Midbrain (tissue), 1 donor: ENCODE results near the gene IST1.

Experiments used
- DNase-seq: peaks from one replicate; lab custom pipeline; 2025; lab: John Stamatoyannopoulos, UW

The IST1 gene

DNA sequence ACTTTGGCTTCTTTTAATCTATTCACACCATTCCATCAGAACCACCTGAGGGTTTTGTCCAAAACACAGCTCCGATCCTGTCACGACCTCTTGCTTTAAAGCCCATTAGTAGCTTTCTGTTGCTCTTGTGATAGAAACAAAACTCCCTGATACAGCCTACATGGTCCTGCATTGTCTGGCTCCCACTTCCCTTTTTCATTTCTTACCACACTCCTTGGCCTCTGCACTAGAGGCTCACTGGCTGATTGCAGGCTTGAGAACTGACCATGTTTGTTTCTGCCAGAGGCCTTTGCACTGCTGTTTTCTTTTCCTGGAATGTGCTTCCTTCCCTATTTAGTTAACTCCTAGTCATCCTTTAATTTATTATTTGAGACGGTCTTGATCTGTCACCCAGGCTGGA, 23.7 kb downstream of the IST1 start:
- no peak for DNase-seq

DNA sequence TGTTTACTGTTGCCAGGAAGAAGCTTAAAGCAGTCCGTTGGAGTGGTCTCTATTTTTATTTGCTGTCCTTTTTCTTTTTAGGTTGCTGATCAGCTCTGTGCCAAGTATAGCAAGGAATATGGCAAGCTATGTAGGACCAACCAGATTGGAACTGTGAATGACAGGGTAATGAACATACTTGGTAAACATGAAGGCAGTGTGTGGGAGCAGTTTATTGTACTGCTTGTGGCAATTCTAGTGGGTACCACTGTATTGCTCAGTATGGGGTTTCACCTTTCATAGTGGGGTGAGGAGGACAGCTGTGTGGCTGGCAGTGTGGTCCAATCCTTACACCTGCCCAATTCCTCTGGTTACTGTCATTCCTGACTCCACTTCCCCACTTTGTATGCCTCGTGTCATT, 25.3 kb downstream of the IST1 start:
- no peak for DNase-seq

DNA sequence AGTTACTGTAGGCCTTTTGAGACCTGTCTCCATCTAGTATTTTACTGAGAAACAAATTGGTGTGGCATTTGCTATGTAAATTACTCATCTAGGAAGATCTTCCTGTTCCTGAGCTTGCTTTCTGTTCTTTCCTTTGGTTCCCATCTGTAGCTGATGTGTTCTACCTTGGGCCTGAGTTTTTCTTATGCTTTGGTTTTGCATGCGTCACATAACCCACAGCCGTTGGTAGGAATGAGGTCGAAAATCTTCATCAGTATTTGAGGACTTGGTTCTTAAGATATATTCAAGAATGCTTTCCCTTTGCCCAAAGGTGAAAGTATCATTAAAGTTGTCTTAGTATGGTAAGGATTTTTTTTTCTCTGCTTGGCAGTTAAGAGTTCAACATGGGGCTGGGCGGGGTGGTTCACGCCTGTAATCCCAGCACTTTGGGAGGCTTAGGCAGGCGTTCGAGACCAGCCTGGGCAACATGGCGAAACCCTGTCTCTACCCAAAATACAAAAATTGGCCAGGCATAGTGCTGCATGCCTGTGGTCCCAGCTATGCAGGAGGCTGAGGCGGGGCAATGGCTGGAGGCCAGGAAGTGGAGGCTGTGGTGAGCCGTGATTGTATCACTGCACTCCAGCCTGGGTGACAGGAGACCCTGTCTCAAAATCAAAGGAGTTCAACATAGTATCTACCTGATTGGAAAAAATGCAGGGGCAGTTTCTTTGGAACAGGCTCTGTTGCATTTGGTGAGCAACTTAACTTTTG, 28.8 kb downstream of the IST1 start:
- no peak for DNase-seq

DNA sequence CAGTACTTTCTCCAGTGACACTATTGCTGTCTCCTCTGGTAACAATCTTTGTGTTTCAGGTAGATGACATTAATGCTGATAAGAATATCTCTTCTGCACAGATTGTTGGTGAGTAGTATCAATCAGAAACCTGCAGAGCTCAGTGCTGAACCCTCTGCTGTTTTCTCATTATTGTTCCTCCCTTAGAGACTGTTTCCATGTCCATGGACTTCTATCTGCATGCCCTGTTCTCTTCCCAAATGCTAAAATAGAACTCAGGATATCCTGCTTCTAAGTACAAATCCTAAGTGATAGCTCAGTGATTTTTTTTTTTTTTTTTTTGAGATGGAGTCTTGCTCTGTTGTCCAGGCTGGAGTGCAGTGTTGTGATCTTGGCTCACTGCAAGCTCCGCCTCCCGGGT, 29.4 kb downstream of the IST1 start:
- DNase-seq = no peak

DNA sequence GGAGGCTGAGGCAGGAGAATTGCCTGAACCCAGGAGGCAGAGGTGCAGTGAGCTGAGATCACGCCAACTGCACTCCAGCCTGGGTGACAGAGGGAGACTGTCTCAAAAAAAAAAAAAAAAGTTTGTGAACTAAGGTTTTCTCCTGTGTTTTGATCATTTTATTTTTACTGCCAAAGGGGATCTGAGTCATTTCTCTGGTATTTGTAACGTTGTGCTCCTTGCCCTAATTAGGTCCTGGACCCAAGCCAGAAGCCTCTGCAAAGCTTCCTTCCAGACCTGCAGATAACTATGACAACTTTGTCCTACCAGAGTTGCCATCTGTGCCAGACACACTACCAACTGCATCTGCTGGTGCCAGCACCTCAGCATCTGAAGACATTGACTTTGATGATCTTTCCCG, 32.1 kb downstream of the IST1 start:
- no peak for DNase-seq

DNA sequence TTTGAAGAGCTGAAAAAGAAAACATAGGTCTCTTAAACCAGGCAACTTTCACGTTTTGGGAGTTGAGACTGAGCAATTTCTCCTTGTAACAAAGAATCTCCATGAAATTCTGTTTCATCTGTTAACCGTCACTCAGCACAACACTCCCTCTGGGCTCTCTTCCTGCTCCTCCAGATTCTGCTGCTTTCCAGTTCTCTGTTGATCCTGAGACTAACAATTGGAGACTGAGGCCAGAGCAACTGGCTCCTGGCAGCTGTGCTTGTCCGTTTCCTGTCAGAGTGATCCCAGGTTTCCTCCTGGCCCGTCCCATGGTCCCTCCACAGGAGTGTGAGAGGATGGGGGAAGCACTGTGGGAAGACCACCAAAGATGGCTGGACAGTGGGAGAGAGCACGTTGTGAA, 32.5 kb downstream of the IST1 start:
- no peak for DNase-seq

DNA sequence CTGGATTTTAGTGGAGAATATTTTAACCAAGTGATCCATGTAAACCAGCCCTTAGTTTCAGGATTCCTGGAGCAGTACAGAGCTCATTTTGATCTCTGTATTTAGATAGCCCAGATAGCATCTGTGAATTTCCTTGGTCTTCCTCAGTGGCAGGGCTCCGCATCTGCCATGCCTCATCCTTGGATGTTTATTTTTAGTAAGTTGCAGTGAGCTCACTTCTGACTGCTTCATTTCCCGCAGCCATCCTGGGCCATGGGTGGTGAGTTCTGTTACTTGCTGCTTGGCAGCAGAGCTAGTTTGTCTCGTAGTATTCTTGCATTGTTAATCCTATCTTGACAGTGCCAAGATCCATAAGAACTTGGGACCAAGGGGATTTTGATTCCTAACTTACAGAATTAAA, 33.7 kb downstream of the IST1 start:
- DNase-seq = no peak

DNA sequence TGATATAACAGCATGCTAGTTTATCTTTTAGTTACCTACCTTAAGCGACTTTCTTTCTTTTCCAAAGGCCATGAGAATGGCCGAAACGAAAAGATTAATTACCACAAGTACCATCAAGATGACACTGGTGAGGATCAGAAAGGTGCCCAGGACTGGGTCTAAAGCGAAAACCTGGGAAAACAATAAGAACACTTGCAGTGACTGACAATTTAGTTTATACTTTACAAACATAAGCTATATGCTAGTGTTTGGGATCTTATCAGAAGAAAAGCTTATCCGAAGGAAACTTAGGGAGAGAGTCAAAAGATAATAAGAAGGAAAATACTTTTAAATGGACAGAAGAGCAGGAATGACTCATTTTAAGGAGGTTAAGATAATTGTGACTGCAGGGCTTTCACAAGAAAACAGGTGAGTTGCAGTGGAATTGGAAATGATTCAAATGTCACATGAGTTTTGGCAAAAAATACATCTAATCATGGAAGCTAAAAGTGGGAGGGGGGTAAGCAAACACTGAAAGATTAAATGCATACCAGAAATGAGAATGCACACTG, 34.8 kb downstream of the IST1 start:
- DNase-seq = no peak

DNA sequence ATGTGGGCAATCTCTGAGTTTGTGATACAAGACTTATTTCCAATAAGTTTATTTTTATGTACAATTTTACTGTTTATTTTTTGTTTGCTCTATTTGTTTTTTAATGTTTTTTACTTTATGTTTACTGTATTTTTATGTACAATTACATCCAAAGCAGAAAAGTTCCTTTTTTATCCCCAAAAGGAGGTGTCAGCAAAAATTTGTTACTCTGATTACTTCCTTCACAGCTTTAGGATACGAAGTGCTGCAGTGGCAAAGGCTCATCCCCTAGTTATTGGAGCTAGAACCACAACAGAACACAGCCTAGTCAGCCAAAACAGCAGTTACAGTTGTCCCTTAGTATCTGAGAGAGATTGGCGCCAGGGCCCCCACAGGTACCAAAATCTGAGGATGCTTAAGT, 35.7 kb downstream of the IST1 start:
- no peak for DNase-seq

DNA sequence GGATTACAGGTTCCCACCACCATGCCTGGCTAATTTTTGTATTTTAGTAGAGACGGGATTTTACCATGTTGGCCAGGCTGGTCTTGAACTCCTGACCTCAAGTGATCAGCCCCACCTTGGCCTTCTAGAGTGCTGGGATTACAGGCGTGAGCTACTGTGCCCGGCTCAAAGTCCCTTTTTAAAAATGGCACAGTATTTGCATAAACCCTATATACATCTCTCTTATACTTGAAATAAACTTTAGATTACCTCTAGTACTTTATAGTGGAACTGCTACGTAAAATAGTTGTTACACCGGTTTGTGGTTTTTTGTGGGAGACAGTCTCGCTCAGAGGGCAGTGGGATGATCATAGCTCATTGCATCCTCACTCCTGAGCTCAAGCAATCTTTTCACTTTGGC, 36.3 kb downstream of the IST1 start:
- DNase-seq = no peak

DNA sequence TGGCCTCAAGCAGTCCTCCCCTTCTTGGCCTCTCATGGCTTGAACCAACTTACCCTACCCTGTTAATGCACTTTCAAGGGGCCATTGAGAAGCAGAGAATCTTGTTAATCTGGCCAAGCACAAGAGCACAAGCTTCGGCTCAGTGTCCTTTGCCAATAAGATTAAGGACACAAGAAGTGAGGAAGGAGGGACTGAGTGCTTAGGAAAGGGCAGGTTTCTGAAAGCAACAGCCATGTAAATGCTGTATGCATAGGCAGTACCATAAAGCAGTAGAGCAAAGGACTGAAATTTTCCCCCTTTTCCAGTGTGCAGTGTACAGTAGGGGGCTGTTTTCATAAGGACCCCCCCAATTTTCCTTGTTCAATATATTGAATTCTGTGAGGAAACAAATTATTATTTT, 37.7 kb downstream of the IST1 start:
- DNase-seq = no peak

DNA sequence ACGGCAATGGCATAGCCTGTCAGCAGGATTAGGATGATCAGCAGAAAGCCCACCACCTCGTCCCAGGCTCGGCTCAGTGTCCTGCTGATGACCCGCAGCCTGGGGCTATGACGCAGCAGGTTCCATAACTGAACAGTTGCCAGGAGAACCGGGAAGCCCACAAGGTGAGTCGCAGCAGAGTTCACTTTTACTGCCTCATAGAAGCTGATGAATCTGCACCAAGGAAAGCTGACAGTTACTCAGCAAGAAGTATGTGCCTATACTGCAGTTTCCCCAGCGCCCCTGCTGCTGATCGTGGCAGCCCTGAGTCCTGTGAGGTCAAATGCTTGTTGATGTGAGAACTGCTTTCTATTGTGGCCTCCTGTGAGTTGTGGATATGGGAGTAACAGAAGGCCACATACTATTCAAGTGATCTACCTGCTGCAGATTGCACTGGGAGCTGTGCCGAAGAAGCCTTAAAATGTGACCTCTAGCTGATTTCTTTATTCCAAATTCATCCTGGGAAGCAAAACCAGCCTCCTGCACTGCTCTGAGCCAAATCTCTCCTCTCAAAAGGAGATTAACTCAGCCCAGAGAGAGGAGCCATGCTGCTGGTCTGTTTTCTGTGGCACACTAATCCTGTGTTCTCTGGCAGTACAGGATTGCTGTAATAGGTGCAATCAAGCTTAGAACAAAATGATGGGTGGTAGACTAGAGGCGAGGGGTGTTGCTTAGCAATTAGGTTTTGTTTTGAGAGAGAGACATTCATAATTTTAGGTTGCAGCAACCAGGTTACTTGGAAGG, 38.8 kb downstream of the IST1 start:
- no peak for DNase-seq

DNA sequence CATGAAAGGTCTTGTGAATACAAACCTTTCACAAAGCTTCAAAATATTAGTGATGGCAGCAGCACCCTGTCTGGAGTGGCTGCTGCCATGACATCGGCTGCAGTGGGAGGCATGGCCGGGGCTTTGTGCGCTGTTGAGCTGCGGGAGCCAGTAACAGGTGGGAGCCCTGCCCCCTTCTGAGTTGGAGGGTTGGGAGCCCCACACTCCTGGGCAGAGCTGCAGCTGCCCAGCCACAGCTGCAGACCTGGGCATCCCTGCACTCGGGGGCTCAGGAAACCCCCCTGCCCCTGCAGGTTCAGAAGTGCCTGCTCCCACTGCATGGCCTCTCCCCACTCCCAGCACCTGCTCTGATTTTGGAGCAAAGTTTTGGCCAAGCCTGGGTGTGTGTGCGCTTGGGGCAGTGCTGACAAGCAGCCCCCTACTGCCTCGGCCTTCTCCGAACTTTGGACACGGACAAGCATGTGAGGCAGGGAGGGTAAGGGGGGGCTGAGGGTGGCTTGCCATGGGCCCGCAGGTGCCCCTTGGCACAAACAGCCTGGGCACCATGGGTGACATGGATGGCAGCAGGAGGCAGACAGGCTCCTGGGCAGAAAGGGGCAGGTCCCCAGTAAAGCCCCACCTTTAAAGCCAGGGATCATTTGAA, 42.7 kb downstream of the IST1 start:
- DNase-seq = no peak

DNA sequence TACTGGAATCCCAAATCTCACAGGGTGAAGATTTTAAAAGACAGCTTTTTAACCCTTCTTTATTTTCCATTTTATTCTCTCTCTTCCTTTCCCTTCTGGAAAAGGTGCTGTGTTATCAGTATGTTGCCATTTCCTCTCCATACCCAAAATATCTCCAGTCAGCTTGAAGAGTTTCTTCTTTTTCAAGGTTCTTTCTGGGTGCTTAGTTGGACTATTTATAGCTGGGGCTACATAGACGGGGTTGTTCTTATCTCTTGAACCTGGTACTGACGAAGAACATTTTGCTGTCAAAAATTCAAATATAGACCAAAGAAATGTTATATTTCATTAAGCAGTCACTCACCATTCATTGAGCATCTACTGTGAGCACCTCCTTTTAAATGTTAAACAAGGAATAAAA, 48.6 kb downstream of the IST1 start:
- DNase-seq = no peak

DNA sequence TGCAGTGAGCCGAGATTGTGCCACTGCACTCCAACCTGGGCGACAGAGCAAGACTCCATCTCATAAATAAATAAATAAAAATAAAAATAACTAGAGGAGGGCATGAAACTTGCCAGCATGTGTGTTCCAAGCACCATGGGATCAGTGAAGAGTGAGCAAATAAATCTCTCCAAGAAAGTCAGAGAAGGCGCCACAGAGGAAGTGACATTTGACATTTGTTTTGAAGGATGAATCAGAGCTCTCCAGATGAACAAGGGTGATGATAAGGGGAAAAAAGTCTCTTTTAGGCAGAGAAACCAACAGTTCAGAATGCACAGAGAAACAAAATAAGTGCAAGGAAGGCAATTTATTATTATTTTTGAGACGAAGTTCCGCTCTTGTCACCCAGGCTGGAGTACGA, 50.3 kb downstream of the IST1 start:
- no peak for DNase-seq

DNA sequence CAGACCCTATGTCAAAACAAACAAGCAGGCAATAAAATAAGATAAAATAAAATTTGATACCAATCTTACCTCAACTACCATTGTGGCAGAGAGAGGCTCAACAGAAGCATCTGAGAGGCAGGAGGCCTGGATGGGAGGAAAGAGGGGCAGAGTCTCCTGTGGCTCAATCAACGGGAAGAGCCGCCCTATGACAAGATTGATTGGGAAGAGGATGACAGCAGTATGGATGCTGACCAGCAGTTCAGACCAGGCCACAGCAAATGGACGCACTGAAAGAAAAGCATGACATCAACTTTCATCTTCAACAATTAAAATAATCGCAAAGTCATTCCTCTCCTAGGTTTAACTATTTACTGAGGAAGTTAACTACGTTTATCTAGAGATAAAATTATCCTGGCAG, 57.5 kb downstream of the IST1 start:
- DNase-seq = no peak

DNA sequence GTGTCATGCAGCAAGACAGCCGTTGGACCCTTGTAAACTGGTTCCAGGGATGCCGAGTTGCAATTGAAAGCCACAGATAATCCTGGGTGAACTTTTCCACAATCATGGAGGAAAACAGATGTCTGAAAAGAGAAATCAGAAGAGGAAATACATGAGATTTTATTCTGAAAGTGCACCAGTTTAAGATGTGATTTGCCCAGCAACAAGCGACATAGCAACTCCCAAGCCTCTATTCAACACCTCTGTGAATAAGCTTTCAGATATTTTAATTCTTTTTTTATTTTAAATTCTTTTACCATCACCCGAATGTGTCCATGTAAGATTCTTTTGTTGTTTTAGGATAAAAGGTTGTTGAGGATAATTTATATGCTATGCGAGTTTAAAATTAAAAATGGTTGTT, 58.8 kb downstream of the IST1 start:
- no peak for DNase-seq

DNA sequence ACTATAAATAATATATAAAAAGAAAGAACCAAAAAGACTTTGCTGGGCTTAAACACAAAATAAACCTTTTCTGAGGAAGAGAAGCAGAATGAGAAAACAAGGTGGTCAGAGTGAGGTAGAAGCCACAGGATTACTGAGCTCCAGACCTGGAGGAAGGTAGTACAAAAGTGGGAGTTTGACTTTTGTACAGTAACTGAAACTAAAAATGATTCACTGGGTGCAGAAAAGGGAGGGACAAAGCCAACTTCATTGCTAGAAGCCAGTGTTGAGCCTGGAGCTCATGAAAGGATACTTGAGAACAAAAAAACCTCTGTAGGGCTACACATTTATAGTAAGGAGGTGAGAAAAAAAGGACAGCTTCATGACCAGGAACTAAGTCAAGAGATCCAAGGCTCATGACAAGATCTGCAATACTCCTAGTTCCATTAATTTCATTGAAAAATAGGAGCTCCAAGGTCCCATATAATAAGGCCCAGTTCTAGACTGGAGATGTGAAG, 59.4 kb downstream of the IST1 start:
- DNase-seq = no peak

DNA sequence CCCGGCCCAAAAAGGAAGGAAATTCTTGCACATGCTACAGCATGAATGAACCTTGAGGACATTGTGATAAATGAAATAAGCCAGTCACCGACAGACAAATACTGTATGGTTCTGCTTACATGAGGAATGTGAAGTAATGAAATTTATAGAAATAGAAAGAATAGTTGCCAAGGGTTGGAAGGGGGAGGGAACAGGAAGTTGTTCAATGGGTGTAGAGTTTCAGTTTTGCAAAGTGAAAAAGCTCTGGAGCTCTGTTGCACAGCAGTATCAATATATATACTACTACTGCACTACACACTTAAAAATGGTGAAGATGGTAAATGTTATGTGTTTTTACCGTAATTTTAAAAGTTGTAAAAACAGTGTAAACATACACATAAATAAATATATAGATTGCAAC, 61.2 kb downstream of the IST1 start:
- DNase-seq = no peak

DNA sequence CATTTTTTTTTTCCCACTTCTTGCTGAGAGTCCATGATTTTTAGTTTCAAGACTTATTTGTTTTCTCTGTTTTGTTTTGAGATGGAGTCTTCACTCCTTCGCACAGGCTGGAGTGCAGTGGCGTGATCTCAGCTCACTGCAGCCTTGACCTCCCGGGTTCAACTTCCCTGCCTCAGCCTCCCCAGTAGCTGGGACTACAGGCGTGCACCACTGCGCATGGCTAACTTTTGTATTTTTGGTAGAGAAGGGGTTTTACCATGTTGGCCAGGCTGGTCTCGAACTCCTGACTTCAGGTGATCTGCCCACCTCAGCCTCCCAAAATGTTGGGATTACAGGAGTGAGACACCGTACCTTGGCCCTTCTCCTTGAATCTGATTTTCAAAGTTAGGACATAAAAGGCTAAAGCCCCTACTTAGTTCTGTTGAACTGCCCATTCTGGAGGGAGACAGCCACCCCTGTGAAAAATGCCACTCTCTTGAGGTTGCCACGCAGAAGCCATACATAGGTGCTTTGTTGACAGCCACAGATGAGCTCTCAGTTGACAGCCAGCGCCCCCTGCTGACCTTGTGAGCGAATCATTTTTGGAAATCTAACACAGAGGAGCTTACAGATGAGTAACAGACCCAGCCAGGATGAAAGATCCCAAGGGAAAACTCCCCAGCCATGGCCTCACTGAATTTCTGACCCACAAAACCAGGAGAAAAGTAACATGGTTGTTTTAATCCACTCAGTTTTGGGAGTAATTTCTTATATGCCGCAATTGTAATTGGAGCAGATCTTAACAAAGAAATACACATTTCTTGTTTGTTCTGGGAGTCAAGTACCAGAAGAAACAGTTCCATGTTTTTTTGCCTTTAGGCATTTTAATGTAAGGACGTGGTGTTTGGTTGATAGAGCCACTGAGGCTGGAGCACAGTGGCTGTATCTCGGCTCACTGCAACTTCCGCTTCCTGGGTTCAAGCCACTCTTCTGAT, 66.0 kb downstream of the IST1 start:
- peak; percentile 85 for DNase-seq

DNA sequence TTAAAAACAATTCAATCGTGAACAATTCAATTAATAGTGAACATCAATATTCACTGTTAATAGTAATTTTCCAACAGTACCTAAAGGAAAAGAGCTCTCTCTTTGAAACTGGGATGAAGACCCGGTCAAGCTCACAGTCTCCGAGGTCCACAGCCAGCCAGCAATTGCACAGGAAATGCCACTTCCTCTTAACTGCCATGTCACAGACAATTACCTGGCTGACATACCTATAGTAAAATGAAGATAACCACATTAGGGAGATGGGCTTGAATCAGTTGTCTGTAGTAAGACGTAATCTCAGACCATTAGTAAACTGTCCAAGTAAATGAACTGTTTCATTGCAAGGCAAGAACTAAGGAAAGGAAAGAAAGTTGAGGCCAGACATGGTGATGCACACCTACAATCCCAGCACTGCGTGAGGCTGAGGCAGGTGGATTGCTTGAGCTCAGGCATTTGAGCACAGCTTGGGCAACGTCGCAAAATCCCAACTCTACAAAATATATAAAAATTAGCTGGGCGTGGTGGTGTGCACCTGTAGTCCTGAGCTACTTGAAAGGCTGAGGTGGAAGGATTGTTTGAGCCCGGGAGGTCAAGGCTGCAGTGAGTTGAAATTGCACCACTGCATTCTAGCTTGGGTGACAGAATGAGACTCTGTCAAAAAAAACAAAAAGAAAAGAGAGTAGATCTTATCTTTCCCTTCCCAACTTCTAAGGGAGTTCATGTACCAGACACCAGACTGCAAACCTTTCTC, 68.0 kb downstream of the IST1 start:
- DNase-seq = no peak
